ENCODE results near the gene ANTXR2. TPM values are rescaled to one million over a fixed set of nuclear protein-coding genes. Genes with fewer than 3 reads are reported as not detected.

The ANTXR2 gene
- polyA plus RNA-seq, 1 of the 3 experiments (the other 2 are of a cell fraction): 48.8 TPM

GRCh38 chr4:79958466-79959264, 114.4 kb downstream of the ANTXR2 start:
- ChIA-PET POLR2A (no interaction called here), CTCF (no interaction called here)
- no peak overlapping the region for H3K4me2 ChIP-seq
- H3K79me2 ChIP-seq (ENCODE audit: insufficient read depth): peaks cover 21% of the 10 kb centered on the region; the same call in 1 of the 2 replicates
- peaks cover 3 to 6% of the 10 kb centered on the region in 2 experiments; a peak in 2 of 4 replicates for H3K4me1 ChIP-seq (ENCODE audit: control insufficient read depth in 1 of 2, insufficient read depth in 2 of 2, low read depth in 1 of 2, low read length in 1 of 2)
- peaks cover 11 to 58% of the 10 kb centered on the region in 2 experiments for H3K36me3 ChIP-seq (replicated peaks in 1 of 2; ENCODE audit: control insufficient read depth in 1 of 2, insufficient read depth in 2 of 2, low read length in 1 of 2)
- H4K20me1 ChIP-seq (ENCODE audit: insufficient read depth): no peaks in the 10 kb centered on the region
- H3K27me3 ChIP-seq (ENCODE audit: insufficient read depth): no peaks in the 10 kb centered on the region
- no peak for TF ChIP-seq SMC3 (IDR thresholded peaks at IDR 0.05; ENCODE audit: low read depth, low read length)
- peak in 1 of 2 experiments; percentile 49; a peak in 1 of 4 replicates for TF ChIP-seq EP300 (IDR thresholded peaks at IDR 0.05; ENCODE audit: borderline replicate concordance in 1 of 2, low read depth in 1 of 2, low read length in 1 of 2)
- H3F3A ChIP-seq (replicated peaks; ENCODE audit: insufficient read depth): peaks cover 17% of the 10 kb centered on the region
- H2AFZ ChIP-seq (ENCODE audit: low read depth): no peak overlapping the region
- 64% methylated on average over 5 of the region's 5 CpGs for WGBS (ENCODE audit: low lambda C conversion rate)
- no peaks in the 10 kb centered on the region for H3K9me2 ChIP-seq
- no peak overlapping the region for H3K9ac ChIP-seq
- DNase-seq: no peak
- no peak overlapping the region for H3K4me3 ChIP-seq (ENCODE audit: low read depth in 2 of 2, low read length in 1 of 2)
- no peaks in the 10 kb centered on the region for H3K9me3 ChIP-seq
- peak overlapping the region in 1 of 2 experiments; percentile 50; a peak in 2 of 4 replicates for H3K27ac ChIP-seq (ENCODE audit: low read depth in 2 of 2, low read length in 1 of 2)

GRCh38 chr4:79949178-79949577, 123.9 kb downstream of the ANTXR2 start:
- no peaks in the 10 kb centered on the region for H3K27me3 ChIP-seq (ENCODE audit: insufficient read depth)
- H3K4me1 ChIP-seq (ENCODE audit: control insufficient read depth in 1 of 2, insufficient read depth in 2 of 2, low read depth in 1 of 2, low read length in 1 of 2): no peaks in the 10 kb centered on the region; a peak in 2 of 4 replicates
- H3K9ac ChIP-seq: no peak overlapping the region
- 88% methylated on average over 2 of the region's 2 CpGs for WGBS (ENCODE audit: low lambda C conversion rate)
- no peak overlapping the region for H3K27ac ChIP-seq (ENCODE audit: low read depth in 2 of 2, low read length in 1 of 2)
- no peaks in the 10 kb centered on the region for H4K20me1 ChIP-seq (ENCODE audit: insufficient read depth)
- H3K9me2 ChIP-seq: no peaks in the 10 kb centered on the region
- no peak overlapping the region for H2AFZ ChIP-seq (ENCODE audit: low read depth)
- peaks cover 21% of the 10 kb centered on the region; the same call in 1 of the 2 replicates for H3K79me2 ChIP-seq (ENCODE audit: insufficient read depth)
- CTCF ChIA-PET: no interaction called here
- no peaks in the 10 kb centered on the region for H3K9me3 ChIP-seq
- DNase-seq: no peak
- H3K4me2 ChIP-seq: no peak overlapping the region
- no peak overlapping the region for H3K4me3 ChIP-seq (ENCODE audit: low read depth in 2 of 2, low read length in 1 of 2)
- POLR2A ChIA-PET: no interaction called here
- peaks cover 9 to 42% of the 10 kb centered on the region in 2 experiments for H3K36me3 ChIP-seq (replicated peaks in 1 of 2; ENCODE audit: control insufficient read depth in 1 of 2, insufficient read depth in 2 of 2, low read length in 1 of 2)
- H3F3A ChIP-seq (replicated peaks; ENCODE audit: insufficient read depth): peaks cover 18% of the 10 kb centered on the region
- TF ChIP-seq RCOR1 (IDR thresholded peaks at IDR 0.05; ENCODE audit: low read length) (no peak), POLR2AphosphoS5 (IDR thresholded peaks at IDR 0.05; ENCODE audit: low read depth, low read length) (no peak), GATA2 (CRISPR knock-in tag; IDR thresholded peaks at IDR 0.05) (no peak), FOSL2 (IDR thresholded peaks at IDR 0.05; ENCODE audit: borderline replicate concordance, low read depth) (no peak), RXRA (IDR thresholded peaks at IDR 0.05; ENCODE audit: borderline replicate concordance, low read depth) (no peak), GABPA (IDR thresholded peaks at IDR 0.05; ENCODE audit: low read depth) (no peak), NFIC (IDR thresholded peaks at IDR 0.05; ENCODE audit: borderline replicate concordance) (no peak), EP300 (IDR thresholded peaks at IDR 0.05; ENCODE audit: borderline replicate concordance in 1 of 2, low read depth in 1 of 2, low read length in 1 of 2) (no peak), MXI1 (IDR thresholded peaks at IDR 0.05; ENCODE audit: low read depth, low read length) (no peak), TEAD4 (IDR thresholded peaks at IDR 0.05; ENCODE audit: borderline replicate concordance, insufficient read depth) (no peak), JUND (IDR thresholded peaks at IDR 0.05) (no peak), CTCF (IDR thresholded peaks at IDR 0.05) (no peak), NRF1 (IDR thresholded peaks at IDR 0.05; ENCODE audit: low read depth, low read length) (no peak)
- TF ChIP-seq, protein P1, sequence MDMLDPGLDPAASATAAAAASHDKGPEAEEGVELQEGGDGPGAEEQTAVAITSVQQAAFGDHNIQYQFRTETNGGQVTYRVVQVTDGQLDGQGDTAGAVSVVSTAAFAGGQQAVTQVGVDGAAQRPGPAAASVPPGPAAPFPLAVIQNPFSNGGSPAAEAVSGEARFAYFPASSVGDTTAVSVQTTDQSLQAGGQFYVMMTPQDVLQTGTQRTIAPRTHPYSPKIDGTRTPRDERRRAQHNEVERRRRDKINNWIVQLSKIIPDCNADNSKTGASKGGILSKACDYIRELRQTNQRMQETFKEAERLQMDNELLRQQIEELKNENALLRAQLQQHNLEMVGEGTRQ (IDR thresholded peaks at IDR 0.05; ENCODE audit: borderline replicate concordance, low read depth, low read length): no peak
- TF ChIP-seq, protein P2, sequence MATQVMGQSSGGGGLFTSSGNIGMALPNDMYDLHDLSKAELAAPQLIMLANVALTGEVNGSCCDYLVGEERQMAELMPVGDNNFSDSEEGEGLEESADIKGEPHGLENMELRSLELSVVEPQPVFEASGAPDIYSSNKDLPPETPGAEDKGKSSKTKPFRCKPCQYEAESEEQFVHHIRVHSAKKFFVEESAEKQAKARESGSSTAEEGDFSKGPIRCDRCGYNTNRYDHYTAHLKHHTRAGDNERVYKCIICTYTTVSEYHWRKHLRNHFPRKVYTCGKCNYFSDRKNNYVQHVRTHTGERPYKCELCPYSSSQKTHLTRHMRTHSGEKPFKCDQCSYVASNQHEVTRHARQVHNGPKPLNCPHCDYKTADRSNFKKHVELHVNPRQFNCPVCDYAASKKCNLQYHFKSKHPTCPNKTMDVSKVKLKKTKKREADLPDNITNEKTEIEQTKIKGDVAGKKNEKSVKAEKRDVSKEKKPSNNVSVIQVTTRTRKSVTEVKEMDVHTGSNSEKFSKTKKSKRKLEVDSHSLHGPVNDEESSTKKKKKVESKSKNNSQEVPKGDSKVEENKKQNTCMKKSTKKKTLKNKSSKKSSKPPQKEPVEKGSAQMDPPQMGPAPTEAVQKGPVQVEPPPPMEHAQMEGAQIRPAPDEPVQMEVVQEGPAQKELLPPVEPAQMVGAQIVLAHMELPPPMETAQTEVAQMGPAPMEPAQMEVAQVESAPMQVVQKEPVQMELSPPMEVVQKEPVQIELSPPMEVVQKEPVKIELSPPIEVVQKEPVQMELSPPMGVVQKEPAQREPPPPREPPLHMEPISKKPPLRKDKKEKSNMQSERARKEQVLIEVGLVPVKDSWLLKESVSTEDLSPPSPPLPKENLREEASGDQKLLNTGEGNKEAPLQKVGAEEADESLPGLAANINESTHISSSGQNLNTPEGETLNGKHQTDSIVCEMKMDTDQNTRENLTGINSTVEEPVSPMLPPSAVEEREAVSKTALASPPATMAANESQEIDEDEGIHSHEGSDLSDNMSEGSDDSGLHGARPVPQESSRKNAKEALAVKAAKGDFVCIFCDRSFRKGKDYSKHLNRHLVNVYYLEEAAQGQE (IDR thresholded peaks at IDR 0.05; ENCODE audit: low read depth, low read length): no peak
- TF ChIP-seq, protein P3, sequence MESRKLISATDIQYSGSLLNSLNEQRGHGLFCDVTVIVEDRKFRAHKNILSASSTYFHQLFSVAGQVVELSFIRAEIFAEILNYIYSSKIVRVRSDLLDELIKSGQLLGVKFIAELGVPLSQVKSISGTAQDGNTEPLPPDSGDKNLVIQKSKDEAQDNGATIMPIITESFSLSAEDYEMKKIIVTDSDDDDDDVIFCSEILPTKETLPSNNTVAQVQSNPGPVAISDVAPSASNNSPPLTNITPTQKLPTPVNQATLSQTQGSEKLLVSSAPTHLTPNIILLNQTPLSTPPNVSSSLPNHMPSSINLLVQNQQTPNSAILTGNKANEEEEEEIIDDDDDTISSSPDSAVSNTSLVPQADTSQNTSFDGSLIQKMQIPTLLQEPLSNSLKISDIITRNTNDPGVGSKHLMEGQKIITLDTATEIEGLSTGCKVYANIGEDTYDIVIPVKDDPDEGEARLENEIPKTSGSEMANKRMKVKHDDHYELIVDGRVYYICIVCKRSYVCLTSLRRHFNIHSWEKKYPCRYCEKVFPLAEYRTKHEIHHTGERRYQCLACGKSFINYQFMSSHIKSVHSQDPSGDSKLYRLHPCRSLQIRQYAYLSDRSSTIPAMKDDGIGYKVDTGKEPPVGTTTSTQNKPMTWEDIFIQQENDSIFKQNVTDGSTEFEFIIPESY (IDR thresholded peaks at IDR 0.05; ENCODE audit: borderline replicate concordance, low read depth): no peak
- TF ChIP-seq, protein P4, sequence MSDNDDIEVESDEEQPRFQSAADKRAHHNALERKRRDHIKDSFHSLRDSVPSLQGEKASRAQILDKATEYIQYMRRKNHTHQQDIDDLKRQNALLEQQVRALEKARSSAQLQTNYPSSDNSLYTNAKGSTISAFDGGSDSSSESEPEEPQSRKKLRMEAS (IDR thresholded peaks at IDR 0.05; ENCODE audit: low read depth): no peak
